Raji (cell line): ENCODE data around the gene DTYMK.

ENCODE experiments used
- POLR2A ChIP-seq: IDR thresholded peaks from 2 replicates; pipeline ENCODE4 v1.6.1; 2011; ENCODE audit warnings: low read depth, low read length, control low read depth; ENCODE audit not compliant: insufficient read depth

The DTYMK gene

DNA sequence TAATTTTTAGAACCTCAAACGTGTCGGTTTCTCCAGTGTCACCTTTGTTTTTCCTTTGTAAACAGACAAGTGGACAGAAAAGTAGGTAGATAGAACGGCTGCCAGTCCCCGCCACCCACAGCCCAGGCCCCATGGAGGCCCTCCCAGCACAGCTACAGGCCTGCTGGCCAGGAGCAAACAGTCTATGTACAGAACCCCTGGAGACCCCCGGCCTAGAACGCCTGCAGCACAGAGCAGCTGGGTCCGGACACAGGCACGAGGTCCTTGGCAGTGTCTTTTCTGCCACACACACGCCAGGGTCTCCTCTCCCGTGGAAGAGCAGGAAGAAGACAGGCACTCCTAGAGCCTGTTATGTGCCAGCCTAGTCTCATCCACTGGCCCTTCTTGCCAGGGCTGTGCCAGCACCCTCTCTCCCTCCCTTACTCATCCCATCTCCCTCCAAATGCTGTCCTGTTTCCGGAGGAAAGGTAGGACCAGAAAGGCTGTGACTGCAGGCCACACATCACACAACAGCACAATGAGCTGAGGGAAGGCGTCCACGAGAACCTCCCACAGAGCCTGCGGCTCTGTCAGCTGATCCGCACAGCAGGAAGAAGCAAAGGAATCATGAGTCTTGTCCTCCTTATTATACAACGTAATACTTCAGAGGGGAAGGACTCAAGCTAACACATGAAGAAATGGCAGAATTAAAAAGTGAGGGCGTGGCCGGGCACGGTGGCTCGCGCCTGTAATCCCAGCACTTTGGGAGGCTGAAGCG lies 7.7 kb downstream of the DTYMK start:
- TF ChIP-seq POLR2A, result no peak

- TF ChIP-seq POLR2A, result no peak
Measured at GRCh38 chr2:241678307-241678706, 8.3 kb downstream of the DTYMK start.

- TF ChIP-seq POLR2A, result no peak
Measured at GRCh38 chr2:241677392-241677791, 9.2 kb downstream of the DTYMK start.

DNA sequence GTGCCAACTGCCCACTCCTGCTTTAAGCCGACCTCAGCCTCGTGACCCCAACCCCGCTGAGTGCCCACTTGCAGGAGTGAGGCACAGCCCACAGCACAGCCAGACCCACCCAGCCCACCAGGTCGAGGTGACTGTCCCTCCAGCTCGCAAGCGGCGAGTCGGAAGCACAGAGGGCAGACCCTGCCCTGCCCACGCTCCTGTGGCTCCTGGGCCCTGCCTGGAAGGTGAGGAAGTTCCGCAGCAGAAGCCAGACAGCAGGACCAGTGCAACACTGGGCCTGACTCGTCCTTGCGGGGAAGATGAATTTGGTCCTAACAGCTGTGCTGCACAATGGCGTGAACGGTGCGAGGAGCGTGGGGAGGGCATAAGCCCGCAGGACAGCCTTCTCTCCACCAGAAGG lies 9.9 kb downstream of the DTYMK start:
- no peak for TF ChIP-seq POLR2A

GRCh38 chr2:241675885-241676284 lies 10.7 kb downstream of the DTYMK start:
- no peak for TF ChIP-seq POLR2A

DNA sequence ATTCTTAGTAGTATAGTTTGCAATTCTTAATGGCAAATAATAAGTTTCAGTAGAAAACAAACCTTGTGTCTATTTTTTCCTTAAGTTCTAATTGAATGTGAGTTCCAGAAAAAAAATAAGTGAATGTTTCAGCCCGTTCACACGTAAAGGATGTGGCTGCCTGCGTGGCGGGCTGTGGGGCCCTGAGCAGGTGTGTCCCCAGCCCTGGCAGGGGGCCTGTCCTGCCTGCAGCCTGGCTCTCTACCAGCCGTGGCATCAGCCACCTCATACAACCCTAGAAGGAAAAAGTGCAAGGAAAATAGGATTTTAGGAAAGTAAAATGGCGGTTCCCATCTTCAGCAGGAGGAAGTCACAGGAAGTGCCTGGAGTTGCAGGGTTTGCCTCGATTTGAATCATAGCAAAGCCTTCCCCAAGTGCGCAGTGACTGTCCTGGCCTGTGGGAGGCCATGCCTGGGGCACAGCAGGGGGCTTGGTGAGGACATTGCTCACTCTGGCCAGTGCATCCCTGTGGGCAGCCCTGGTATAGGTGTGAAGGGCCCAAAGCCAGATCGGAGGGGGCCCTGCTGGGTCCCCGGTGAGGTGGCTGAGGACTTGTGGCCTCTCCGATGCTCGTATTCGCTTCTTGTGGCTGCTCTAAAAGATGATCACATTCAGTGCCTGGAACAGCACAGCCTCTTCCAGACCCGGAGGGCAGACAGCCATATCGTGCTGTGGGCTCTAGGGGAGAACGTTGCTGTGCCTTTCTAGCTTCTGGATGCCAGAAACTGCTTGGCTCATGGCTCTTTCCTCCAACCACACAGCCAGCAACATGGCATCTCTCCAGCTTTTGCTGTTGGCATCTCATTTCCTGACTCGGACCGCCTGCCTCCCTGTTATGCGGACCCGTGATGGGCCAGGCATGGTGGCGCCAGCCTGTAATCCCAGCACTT lies 12.6 kb downstream of the DTYMK start:
- no peak for TF ChIP-seq POLR2A

DNA sequence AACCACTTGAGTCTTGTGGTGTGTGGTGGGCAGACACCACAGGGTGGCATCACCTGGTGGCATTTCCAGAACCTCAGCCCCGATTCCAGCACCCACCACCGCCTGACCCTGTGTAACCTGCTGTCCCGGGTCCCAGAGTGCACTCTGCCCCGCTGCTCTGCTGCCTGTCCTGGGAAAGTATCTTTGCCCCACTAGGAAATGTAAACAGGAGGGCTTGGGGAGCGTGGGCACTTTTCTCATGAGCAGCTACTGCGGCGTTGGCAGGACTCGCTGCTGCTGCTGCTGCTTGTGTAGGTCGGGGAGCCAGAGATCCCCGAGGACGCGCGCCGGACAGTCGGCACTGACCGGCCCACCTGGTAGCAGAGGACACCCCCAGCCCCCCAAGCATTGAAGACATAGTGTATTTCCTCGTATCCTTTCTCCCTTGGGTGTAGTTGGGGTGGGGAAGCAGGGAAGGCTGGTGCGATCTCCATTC lies 13.4 kb downstream of the DTYMK start:
- no peak for TF ChIP-seq POLR2A

GRCh38 chr2:241672243-241673188 lies 14.1 kb downstream of the DTYMK start:
- no peak for TF ChIP-seq POLR2A

GRCh38 chr2:241671457-241672240 lies 15.0 kb downstream of the DTYMK start:
- no peak for TF ChIP-seq POLR2A

GRCh38 chr2:241670333-241671110 lies 16.1 kb downstream of the DTYMK start:
- TF ChIP-seq POLR2A, result no peak

- TF ChIP-seq POLR2A, result no peak
Measured at GRCh38 chr2:241668839-241669238, 17.8 kb downstream of the DTYMK start.

GRCh38 chr2:241668354-241668753 lies 18.3 kb downstream of the DTYMK start:
- TF ChIP-seq POLR2A, result no peak

DNA sequence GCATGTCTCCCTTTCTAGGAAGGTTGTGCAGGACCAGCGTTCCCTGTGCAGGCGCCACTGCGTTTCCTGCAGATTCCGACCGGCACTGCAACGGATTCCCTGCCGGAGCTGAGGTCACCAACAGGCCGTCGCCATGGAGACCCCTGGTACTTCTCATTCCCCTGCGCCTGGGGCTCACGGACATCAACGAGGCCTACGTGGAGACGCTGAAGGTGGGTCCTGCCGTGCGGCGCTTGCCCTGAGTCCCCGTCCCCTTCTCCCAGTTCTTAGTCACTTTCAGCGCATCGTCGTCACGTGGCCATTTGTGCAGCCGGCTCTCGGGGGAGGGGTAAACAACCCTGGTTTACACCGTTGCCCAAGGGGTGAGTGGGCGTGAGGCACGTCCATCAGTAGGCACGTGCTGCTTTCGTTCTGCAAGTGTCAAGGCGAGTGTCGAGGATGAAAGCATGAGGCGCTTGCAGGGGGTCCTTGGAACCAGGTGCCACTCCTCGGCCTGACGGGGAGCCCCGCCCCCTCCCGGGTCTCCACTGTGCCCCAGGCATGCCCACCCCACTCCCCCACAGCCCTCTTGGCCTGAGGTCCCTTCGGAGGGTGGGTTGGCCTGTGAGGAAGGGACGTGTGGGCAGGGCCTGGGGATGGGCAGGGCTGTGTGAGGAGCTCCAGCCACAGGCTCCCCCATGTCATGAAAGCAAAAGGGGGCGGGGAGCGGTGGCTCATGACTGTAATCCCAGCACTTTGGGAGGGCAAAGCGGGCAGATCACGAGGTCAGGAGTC lies 19.8 kb downstream of the DTYMK start:
- TF ChIP-seq POLR2A, result no peak
